HG03159 (cell line): ENCODE data around the gene DNAH14.
"Not testable (repeated sequence)": the region's sequence is repeated elsewhere in the genome, so short reads cannot be mapped to it uniquely, and the experiment has no call there.

Experiments
- ATAC-seq: cut with Tn5 transposase; IDR thresholded peaks from one replicate; pipeline ENCODE4 v1.9.1; 2021; ENCODE audit warnings: mild to moderate bottlenecking, moderate library complexity; ENCODE audit not compliant: unreplicated experiment

Gene DNAH14

DNA sequence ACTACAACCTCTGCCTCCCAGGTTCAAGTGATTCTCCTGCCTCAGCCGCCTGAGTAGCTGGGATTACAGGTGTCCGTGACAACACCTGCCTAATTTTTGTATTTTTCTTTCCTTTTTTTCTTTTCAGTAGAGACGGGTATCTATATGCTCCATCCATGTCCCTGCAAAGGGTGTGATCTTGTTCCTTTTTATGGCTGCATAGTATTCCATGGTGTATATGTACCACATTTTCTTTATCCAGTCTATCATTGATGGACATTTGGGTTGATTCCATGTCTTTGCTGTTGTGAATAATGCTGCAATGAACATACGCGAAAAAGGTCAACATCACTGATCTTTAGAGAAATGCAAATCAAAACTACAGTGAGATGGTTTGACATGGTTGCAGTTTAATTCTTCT, 62.1 kb downstream of the DNAH14 start:
- not testable (repeated sequence) for ATAC-seq

DNA sequence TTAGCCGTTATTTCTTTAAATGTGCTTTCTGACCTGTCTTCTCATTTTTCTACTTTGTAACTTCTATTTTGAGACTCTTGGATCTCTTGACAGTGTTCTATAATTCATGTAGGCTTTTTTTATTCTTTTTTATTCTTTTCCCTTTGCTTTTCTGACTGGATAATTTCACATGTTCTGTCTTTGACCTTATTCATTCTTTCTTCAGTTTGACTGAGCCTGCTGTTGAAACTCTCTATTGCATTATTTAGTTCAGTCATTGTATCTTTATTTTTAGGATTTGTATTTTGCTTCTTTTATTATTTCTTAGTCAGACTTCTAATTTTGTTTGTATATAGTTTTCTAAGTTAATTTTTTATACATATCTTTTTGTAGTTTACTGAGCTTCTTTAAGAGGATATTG, 66.1 kb downstream of the DNAH14 start:
- no peak for ATAC-seq

- no peak for ATAC-seq
Observed at GRCh38 chr1:224996266-224996665, 66.8 kb downstream of the DNAH14 start.

DNA sequence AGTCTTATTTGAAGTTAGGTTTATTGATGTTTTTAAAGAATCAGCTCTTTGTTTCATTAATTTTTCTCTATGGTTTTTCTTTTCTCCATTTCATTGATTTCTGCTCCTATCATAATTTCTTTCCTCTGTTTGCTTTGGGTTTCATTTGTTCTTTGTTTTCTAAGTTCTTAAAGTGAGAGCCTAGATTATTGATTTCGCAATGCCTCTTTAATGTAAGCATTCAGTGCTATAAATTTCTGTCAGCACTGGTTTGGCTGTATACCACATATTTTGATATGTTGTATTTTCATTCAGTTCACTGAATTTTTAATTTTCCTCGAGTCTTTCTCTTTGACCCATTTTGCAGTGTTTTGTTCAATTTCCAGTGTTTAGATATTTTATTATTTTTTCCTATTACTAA, 68.7 kb downstream of the DNAH14 start:
- no peak for ATAC-seq

DNA sequence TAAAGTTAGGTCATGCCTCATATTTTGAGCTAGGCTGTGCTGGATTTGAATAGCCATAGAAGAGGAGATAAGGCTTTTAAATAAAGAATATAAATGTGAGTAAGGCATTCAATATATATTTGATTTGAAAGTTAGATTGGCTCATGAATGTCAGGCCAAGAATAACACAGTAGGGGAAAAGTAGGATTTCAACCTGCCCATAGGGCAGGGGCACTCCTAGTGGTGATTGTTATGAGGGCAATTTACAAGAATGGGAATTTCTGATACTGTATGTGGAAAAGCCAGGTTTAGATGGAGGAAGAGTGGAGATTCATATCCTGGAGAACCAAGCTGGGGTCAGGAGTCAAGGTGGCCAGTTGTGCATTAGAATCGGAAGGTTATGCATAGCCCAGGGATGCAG, 74.9 kb downstream of the DNAH14 start:
- ATAC-seq, result no peak

DNA sequence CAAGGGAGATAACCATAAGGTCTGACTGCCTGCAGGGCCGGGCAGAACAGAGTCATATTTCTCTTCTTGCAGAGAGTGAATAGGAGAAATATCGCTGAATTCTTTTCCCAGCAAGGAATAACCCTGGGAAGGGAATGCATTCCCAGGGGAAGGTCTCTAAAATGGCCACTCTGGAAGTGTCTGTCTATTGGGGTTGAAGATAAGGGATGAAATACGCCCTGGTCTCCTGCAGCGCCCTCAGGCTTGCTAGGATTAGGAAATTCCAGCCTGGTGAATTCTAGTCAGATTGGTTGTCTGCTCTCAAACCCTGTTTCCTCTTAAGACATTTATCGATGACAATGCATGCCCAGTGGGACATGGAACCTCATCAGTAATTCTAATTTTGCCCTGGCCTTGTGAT, 76.9 kb downstream of the DNAH14 start:
- not testable (repeated sequence) for ATAC-seq

DNA sequence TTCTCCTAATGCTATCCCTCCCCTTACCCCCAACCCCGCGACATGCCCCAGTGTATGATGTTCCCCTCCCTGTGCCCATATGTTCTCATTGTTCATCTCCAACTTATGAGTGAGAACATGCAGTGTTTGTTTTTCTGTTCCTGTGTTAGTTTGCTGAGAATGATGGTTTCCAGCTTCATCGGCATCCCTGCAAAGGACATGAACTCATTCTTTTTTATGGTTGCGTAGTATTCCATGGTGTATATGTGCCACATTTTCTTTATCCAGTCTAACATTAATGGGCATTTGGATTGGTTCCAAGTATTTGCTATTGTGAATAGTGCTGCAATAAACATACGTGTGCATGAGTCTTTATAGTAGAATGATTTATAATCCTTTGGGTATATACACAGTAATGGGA, 78.6 kb downstream of the DNAH14 start:
- not testable (repeated sequence) for ATAC-seq

DNA sequence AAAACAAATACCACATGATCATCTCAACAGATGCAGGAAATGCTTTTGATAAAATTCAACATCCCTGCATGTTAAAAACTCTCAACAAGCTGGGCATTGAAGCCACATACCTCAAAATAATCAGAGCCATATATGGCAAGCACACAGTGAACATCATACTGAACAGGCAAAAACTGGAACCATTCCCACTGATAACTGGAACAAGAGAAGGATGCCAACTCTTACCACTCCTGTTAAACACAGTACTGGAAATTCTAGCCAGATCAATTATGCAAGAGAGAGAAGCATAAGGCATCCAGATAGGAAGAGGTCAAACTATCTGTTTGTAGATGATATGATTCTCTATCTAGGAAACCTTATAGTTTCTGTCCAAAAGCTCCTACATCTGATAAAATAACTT, 91.6 kb downstream of the DNAH14 start:
- ATAC-seq, result no peak

GRCh38 chr1:225026701-225027100, 97.2 kb downstream of the DNAH14 start:
- no peak for ATAC-seq

DNA sequence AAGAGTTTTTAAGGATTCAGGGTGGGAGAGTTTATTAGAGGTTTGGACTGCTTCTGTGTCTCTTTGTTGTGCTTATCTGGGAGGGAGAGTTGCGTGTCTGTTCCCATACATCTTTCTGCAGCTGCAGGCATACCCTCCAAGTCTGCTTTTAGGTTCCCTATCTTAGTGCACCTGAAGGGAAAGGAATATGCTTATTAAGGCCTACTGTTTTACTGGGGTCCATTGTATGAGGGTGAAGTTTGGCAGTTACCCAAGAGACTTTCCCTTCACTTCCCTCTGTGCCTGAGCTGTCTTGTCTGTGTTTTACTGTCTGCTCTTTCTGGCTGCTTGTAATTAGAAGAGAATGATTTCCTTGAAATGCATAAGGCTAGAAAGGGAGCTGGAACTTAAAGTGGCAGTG, 107.0 kb downstream of the DNAH14 start:
- not testable (repeated sequence) for ATAC-seq

DNA sequence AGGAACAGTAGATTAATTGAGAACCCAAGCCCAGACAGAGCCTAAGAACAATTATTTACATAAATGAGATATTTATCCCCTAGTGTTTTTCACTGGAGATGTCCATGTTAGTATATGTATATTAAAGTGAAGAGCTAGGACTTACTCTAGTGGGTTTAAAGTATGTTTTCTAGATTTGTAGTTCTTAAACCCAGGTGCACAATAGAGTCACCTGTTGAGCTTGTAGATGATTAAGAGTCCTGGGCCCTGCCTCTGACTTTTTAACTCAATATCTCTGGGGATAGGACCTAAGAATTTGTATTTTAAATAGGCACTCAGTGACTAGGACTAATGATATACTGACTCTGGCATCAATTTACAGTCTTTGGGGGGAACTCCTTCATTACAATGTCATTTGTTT, 112.8 kb downstream of the DNAH14 start:
- no peak for ATAC-seq

DNA sequence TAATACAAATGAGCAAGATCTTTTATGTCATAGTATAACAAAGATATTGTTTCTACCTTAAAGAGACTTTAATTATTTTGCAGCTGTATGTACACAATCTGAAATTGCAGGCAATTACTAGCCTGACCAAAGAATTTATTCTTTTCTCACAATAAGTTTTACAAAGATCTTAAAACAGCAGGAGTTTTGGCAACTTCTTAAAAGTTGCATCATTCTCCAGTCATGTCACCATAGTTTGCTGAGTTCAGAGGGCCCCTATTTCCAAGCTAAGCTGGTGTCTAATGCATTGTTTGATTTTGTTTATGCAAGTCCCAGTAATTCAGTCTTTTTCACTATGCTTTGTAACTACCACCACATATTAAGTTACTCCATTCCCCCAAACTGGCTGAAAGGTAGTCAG, 114.8 kb downstream of the DNAH14 start:
- no peak for ATAC-seq

- no peak for ATAC-seq
Observed at GRCh38 chr1:225049594-225049993, 120.1 kb downstream of the DNAH14 start.

DNA sequence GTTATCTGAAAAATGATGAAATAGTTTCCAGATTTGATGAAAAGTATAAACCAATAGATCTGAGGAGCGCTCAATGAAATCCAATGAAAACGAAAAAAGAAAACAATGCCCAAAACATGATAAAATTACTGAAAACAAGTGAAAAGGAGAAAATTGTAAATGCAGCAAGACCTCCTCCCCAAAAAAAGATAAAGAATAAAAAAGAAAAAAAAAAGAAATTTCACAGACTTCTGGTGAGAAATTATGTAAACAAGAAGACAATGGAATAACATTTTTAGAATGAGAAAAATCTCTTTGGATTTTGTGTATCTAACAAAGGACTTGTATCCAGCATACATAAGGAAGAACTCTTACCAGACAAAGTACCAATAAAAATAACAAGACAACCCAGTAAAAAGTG, 134.2 kb downstream of the DNAH14 start:
- ATAC-seq, result no peak

DNA sequence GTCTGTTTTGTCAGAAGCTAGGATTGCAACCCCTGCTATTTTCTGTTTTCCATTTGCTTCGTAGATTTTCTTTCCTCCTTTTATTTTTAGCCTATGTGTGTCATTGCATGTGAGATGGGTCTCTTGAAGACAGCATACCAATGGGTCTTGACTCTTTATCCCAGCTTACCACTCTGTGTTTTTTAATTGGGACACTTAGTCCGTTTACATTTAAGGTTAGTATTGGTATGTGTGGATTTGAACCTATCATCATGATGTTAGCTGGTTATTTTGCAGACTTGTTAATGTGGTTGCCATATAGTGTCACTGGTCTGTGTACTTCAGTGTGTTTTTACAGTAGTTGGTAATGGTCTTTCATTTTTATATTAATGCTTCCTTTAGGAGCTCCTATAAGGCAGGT, 141.5 kb downstream of the DNAH14 start:
- no peak for ATAC-seq

GRCh38 chr1:225097175-225097574, 167.7 kb downstream of the DNAH14 start:
- ATAC-seq, result no peak

- ATAC-seq, result no peak
Observed at GRCh38 chr1:225111000-225111399, 181.5 kb downstream of the DNAH14 start.

- no peak for ATAC-seq
Observed at GRCh38 chr1:225113265-225113664, 183.8 kb downstream of the DNAH14 start.

- ATAC-seq, result no peak
Observed at GRCh38 chr1:225114354-225114990, 185.0 kb downstream of the DNAH14 start.

- ATAC-seq, result no peak
Observed at GRCh38 chr1:225119307-225119706, 189.8 kb downstream of the DNAH14 start.

DNA sequence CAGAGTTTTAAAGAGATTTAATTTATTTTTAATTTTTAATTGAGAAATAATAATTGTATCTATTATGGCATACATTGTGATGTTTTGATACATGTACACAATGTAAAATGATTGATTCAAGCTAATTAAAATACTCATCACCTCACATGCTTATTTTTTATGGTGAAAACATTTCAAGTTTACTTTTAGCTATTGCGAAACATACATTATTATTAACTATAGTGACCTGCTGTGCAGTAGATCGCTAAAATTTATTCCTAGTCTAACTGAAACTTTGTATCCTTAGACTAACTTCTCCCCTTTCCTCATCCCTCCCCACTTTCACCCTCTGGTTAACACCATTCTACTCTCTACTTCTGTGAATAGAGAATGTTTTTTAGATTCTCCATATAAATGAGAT, 191.6 kb downstream of the DNAH14 start:
- no peak for ATAC-seq

DNA sequence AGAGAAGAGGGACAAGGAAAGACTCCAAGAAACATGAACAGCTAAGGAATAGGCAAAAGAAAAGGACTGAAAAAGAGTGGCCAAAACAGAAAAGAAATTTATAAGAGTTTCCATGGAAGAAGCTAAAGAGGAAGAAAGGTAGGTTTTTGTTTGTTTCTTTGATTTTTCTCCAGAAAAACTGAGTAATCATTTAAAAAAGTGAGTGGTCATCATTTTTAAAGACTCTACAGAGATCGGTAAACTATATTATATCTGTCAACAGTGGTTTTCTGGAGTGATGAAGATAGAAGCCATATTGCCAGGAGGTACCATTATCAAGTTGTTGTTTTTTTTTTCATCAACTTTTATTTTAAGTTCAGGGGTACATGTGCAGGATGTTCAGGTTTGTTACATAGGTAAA, 202.4 kb downstream of the DNAH14 start:
- no peak for ATAC-seq

DNA sequence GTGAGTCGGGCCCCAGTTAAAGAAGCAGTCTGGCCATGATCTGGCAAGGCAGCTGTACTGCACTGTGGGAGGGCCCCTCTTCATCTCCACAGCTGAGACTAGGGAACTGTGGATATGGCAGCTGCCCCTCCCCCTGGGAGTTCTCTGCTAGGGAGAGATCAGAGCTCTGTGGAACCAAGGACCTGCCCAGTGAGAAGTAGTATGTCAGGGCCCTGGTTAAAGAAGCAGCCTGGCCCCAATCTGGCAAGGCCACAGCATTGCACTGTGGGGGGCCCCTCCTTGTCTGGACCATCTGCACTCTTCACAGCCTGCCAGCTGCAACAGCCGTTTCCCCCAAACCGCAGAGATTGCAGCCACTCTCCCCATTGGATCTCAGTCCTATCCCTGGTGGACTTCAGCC, 208.5 kb downstream of the DNAH14 start:
- ATAC-seq, result no peak
